GM12892 (cell line): ENCODE measurements around the gene TRDMT1.
"Not testable (repeated sequence)": the region's sequence is repeated elsewhere in the genome, so short reads cannot be mapped to it uniquely, and the experiment has no call there.

Source experiments
- DNase-seq: peaks from one replicate; pipeline ENCODE4 v3.0.0; 2011; ENCODE audit not compliant: insufficient read length
- FAIRE-seq: peaks from 2 replicates; lab custom pipeline; 2011; peaks lifted over from hg19 to GRCh38; lab: Jason Lieb, UNC
- POLR2A ChIP-seq: IDR thresholded peaks from 2 replicates; pipeline ENCODE4 v1.6.1; 2011; ENCODE audit warnings: low read depth, low read length, control low read depth
- POLR2AphosphoS5 ChIP-seq: IDR thresholded peaks from 2 replicates; pipeline ENCODE4 v1.6.1; 2011; ENCODE audit warnings: low read depth, low read length, control low read depth
- TAF1 ChIP-seq: IDR thresholded peaks from 2 replicates; pipeline ENCODE4 v1.6.1; 2011; ENCODE audit warnings: low read depth, mild to moderate bottlenecking, control low read depth, low read length, borderline replicate concordance

The TRDMT1 gene

GRCh38 chr10:17122726-17123661, 78.5 kb downstream of the TRDMT1 start:
- FAIRE-seq: no peak
- no peak for DNase-seq
- TF ChIP-seq POLR2A: no peak
- TF ChIP-seq POLR2AphosphoS5: no peak
- no peak for TF ChIP-seq TAF1

DNA sequence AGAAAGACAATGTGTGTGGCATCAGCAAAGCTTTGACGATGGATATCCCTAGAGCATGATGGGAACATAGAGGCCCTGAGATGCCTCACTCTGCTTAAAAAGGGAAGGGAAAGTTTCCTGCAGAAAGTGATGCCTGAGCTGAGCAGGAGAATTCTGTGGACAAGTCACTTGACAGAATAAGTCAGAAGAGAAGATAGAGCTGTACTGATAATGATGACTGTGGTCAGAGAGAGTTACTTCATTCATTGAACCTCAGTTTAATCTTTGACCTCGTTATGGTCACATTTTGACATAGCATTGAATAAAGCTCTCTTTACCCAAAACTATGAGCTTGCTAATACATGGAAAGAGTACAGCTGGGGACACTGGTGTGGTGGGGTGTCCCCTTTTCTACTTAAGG, 79.4 kb downstream of the TRDMT1 start:
- TF ChIP-seq TAF1 (no peak), POLR2AphosphoS5 (no peak), POLR2A (no peak)
- FAIRE-seq (no peak), DNase-seq (no peak)

DNA sequence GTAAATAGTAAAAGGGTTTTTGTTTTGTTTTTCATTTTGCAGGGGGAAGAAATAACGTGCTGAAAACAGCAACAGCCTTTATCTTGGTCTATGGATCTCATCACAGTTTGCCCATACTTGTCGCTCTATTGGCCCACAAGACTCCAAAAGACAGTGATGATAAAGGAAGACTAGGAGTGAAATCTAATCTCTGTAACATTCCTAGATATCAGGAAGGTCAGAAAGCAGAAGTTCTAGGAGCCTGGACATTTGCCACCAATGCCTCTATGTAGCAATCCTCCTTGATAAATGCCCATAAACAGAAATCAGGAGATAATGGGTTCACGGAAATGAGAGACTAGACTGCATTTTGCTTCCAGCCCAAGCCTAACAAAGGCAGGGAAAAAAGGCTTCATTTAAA, 80.8 kb downstream of the TRDMT1 start:
- FAIRE-seq: no peak
- TF ChIP-seq POLR2AphosphoS5 (no peak), TAF1 (no peak), POLR2A (no peak)

DNA sequence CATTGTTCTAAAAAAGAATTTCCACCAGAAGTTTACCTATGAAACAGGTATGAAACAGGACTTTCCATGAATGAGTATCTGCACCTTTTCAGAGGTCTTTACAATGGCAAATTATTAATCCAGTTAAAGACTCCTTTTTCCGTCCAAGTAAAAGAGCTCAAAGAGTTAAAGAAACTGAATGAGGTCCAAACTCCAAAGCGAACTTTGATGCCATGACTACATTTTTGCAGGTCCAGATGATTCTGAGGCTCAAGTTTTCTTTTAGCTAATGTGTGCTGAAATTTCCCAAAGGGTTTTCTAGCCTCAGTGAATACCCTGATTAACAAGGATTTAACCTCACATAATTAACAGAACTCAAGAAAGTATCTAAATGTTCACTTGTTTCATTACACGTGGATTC, 81.6 kb downstream of the TRDMT1 start:
- TF ChIP-seq POLR2AphosphoS5 (no peak), TAF1 (no peak), POLR2A (no peak)
- DNase-seq (no peak), FAIRE-seq (no peak)

More for the DNA sequence above, 80.8 kb downstream of the TRDMT1 start:
- DNase-seq: no peak

DNA sequence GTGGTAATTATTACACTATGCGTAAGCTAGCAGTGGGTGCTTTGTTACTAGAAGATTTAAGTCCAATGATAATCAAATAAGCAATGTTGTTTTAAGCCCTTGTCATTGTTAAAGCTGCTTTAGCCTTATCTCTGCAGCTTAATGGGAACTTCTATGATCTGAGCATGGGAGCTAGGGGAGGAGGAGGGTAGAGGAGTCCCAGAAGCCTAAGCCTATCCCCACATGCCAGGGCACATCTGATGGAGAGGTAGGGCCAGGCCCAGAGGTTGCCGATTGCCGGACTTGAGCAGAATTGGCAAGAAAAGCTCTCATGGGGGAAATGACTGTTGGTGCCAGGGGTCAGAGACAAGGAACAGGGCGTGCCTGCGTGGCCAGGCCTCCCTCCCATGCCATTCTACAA, 85.3 kb downstream of the TRDMT1 start:
- FAIRE-seq (no peak), DNase-seq (no peak)
- TF ChIP-seq POLR2A: no peak
- TF ChIP-seq TAF1: no peak
- no peak for TF ChIP-seq POLR2AphosphoS5

DNA sequence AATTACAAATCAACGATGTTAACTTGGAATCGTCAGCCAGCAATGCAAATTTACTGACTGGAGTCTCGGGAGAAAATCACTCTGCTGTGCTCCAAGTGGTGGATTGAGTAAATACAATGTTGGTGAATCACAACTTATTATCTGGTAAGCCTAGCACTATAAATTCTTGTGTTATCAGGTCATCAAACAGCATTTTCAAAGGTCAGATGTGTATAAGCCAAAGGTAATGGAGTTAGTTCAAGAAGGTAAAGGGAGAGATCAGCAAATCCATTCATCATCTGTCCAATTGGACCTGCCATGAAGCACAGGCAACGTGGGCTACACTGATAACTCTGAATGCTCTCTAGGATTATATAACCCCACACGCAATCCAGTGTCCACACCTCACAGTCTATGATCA, 85.8 kb downstream of the TRDMT1 start:
- DNase-seq (no peak), FAIRE-seq (no peak)
- TF ChIP-seq POLR2A (no peak), POLR2AphosphoS5 (no peak), TAF1 (no peak)

- FAIRE-seq, DNase-seq: not testable (repeated sequence)
These were observed 86.5 kb downstream of the TRDMT1 start for GRCh38 chr10:17114878-17115444.

GRCh38 chr10:17113889-17114540, 87.5 kb downstream of the TRDMT1 start:
- FAIRE-seq (no peak), DNase-seq (no peak)
- TF ChIP-seq POLR2AphosphoS5 (no peak), TAF1 (no peak), POLR2A (no peak)

DNA sequence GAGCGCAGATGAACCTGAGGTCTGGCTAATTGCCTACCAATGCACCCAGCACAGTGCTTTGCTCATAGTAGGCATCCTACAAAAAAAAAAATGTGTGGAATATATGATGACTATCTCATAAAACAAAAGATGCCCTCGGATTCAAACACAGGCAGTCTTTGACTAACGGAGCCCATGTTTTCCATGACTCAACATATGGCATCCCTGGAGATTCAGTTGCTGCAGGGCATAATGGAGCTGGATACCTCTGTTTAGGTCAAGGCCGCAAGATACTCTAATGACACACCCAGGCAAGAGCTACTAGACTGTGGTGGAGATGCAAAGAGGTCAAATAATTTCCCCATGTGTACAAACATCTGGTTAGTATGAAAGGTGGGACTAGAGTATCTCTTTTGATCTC, 88.1 kb downstream of the TRDMT1 start:
- DNase-seq (no peak), FAIRE-seq (no peak)
- TF ChIP-seq POLR2AphosphoS5: no peak
- no peak for TF ChIP-seq POLR2A
- TF ChIP-seq TAF1: no peak

- DNase-seq (no peak), FAIRE-seq (no peak)
- no peak for TF ChIP-seq POLR2A
- no peak for TF ChIP-seq POLR2AphosphoS5
- TF ChIP-seq TAF1: no peak
These were observed 88.9 kb downstream of the TRDMT1 start for GRCh38 chr10:17112566-17112965.

GRCh38 chr10:17109475-17110207, 91.8 kb downstream of the TRDMT1 start:
- FAIRE-seq (no peak), DNase-seq (no peak)

More at GRCh38 chr10:17109475-17110207, 91.8 kb downstream of the TRDMT1 start:
- TF ChIP-seq POLR2A: no peak
- TF ChIP-seq TAF1: no peak
- TF ChIP-seq POLR2AphosphoS5: no peak
